GM12891 (cell line): ENCODE measurements around the gene RGL1.

Experiments used
- DNase-seq: peaks from one replicate; pipeline ENCODE4 v3.0.0; 2011; ENCODE audit warnings: low spot score; ENCODE audit not compliant: insufficient read length
- FAIRE-seq: peaks from 2 replicates; lab custom pipeline; 2011; peaks lifted over from hg19 to GRCh38; lab: Jason Lieb, UNC
- PAX5 ChIP-seq: IDR thresholded peaks from 2 replicates; pipeline ENCODE4 v1.6.1; 2011; ENCODE audit warnings: low read length, moderate library complexity, mild to moderate bottlenecking; ENCODE audit not compliant: insufficient read depth, severe bottlenecking
- POLR2A ChIP-seq: IDR thresholded peaks from 2 replicates; pipeline ENCODE4 v1.6.1; 2011; ENCODE audit warnings: low read depth, low read length, control low read depth
- POLR2AphosphoS5 ChIP-seq: IDR thresholded peaks from 2 replicates; pipeline ENCODE4 v1.6.1; 2011; ENCODE audit warnings: low read depth, low read length, control low read depth
- POU2F2 ChIP-seq: IDR thresholded peaks from 2 replicates; pipeline ENCODE4 v1.6.1; 2011; ENCODE audit warnings: low read depth, mild to moderate bottlenecking, control low read depth, low read length, moderate library complexity
- SPI1 ChIP-seq: IDR thresholded peaks from 2 replicates; pipeline ENCODE4 v1.6.1; 2011; ENCODE audit warnings: low read depth, low read length, control low read depth
- TAF1 ChIP-seq: IDR thresholded peaks from 2 replicates; pipeline ENCODE4 v1.6.1; 2011; ENCODE audit warnings: low read depth, low read length, control low read depth

RGL1 gene

GRCh38 chr1:183872403-183872802 lies 67.5 kb downstream of the RGL1 start:
- FAIRE-seq: no peak
- DNase-seq: no peak
- TF ChIP-seq POU2F2: no peak
- TF ChIP-seq POLR2A: no peak
- TF ChIP-seq POLR2AphosphoS5: no peak
- no peak for TF ChIP-seq TAF1
- TF ChIP-seq PAX5: no peak

DNA sequence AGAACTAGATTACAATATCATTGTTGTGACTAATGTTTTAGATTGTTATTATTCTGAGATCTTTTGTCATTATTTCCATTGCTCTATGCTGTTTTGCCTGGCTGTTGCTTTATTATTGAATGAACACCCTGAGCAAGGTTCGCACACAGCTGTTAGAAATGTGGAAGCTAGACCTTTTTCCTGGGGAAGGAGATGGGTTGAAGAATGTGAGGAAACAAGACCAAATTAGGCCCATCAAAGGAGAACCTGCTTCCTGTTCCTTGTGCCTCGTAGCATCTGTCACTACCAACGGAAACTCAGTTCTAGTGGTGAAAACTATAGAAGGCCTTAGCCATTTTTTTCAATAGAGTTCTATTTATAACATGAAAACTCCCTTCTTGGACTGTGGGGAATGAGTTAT lies 68.7 kb downstream of the RGL1 start:
- TF ChIP-seq POLR2AphosphoS5 (no peak), TAF1 (no peak), PAX5 (no peak), POLR2A (no peak), POU2F2 (no peak), SPI1 (no peak)
- DNase-seq: no peak
- no peak for FAIRE-seq

- no peak for FAIRE-seq
- DNase-seq: no peak
- no peak for TF ChIP-seq PAX5
- no peak for TF ChIP-seq POLR2A
- no peak for TF ChIP-seq POU2F2
- no peak for TF ChIP-seq POLR2AphosphoS5
- TF ChIP-seq SPI1: no peak
- no peak for TF ChIP-seq TAF1
Measured at GRCh38 chr1:183876309-183876708, 71.4 kb downstream of the RGL1 start.

- no peak for DNase-seq
- TF ChIP-seq POU2F2 (no peak), TAF1 (no peak)
- FAIRE-seq: no peak
Measured at GRCh38 chr1:183877053-183877720, 72.3 kb downstream of the RGL1 start.

DNA sequence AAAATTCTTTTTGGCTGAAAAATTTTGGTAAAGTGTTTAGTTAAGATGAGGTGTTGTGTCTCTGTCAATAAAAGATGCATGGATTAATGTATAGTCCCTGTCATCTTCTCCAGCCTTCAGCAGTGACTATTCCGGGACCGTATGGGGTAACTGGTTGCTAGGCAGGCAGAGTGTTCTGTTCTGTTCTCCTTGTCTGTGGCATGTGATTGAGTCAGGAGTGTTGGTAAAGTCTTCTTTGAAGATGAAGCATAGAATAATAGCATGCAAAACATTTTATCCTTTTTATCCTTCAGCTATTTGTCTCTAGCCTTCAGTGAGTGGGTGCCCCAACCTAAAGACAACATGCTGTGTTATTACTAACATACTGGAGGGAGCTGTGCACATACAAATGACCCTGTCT lies 74.6 kb downstream of the RGL1 start:
- no peak for FAIRE-seq
- TF ChIP-seq POU2F2: no peak
- TF ChIP-seq PAX5: no peak
- TF ChIP-seq SPI1: no peak
- no peak for TF ChIP-seq TAF1
- TF ChIP-seq POLR2AphosphoS5: no peak
- no peak for TF ChIP-seq POLR2A

DNA sequence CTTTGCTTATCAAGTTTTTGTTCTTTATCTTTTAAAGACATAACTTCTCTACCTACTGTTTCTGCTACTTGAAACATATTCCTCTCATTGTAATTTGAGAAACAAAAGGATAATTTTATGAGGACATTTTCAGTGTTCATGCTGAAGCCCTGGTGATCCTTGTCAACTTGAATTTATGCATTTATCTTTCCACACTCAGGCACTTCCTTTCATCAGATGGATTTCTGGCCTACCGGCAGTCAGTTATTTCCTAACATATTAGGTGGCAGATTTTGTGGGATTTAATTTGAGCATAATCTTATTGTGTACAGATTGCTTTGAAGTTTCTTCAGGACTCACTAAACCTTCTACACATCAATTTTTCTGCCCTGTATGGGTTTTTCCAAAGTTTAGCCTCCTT lies 75.0 kb downstream of the RGL1 start:
- TF ChIP-seq SPI1 (no peak), POLR2A (no peak), POLR2AphosphoS5 (no peak), TAF1 (no peak), POU2F2 (no peak), PAX5 (no peak)
- no peak for DNase-seq
- no peak for FAIRE-seq

More for the DNA sequence above, 74.6 kb downstream of the RGL1 start:
- DNase-seq: no peak

DNA sequence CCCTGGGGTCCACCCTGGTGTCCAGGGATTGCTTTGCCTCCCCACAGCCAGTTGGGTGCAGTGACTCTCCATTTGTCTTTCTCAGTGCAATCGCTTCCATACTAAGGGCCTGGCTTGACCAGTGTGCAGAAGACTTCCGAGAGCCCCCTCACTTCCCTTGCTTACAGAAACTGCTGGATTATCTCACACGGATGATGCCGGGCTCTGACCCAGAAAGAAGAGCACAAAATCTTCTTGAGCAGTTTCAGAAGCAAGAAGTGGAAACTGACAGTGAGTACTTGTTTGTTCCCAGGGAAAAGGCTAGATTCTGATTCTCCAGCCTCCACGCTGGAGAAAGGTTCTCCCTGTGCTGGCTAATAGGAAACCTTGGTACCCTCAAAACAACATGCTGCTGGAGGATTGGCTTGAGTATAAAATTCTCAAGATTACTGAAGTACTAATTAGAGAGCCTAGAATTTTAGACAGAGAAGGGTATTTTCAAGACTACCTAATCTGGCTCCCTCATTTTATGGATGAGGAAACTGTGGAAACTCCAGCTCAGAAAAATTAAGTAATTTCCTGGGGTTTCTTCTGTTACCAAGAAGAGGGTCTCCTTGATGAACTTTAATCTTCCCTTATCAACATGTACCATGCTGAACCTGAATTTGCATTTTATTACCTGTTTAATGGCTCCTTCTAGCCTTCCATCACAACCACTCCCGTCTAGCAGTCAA lies 75.8 kb downstream of the RGL1 start:
- FAIRE-seq (no peak), DNase-seq (no peak)
- no peak for TF ChIP-seq POLR2AphosphoS5
- TF ChIP-seq POLR2A: no peak
- TF ChIP-seq TAF1: no peak

DNA sequence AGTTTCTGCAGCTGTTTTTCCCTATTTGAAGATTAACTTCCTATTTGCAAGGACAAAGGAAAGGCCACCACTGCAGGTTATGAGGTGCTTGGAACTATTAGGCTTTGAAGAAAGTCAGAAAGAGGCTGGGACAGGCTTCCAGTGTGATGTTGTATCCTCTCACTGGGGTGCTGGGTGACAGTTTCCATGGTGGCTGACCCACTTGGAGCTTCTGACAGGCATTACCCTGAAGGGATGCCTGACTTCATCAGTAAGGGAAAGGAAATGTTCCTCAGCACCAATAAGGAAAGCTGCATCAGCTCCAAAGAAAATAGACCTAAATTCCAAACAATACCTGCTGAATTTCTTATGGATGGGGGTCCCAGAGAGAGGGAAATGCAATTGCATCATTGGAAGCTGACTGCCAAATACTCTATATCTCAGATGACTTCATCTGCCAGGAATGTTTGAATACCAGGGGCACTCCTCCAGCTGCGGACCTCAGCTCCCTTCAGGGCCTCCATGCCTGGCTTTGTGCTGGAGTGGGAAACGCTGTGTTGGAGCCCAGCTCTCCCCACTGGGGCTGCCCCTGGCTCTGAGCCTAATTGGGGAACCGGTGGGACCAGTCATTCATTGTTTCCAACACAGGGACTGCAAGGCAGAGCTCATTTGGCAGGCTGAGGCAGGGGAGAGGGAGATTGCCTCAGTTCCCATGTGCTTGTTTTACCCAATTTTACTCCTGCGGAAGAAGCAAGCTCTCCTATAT lies 76.6 kb downstream of the RGL1 start:
- FAIRE-seq: no peak

More for the DNA sequence above, 76.6 kb downstream of the RGL1 start:
- DNase-seq: no peak
- TF ChIP-seq POLR2A: no peak
- TF ChIP-seq SPI1: no peak
- TF ChIP-seq TAF1: no peak
- TF ChIP-seq POU2F2: no peak
- no peak for TF ChIP-seq POLR2AphosphoS5
- TF ChIP-seq PAX5: no peak
